LHCN-M2 (cell line): Measurements from ENCODE around the gene SLC27A3. TPM values are rescaled to one million over a fixed set of nuclear protein-coding genes. Genes with fewer than 3 reads are reported as not detected.
A peak's percentile ranks its signal among the peaks of the same experiment; 100 is the strongest.

ENCODE experiments used
- DNase-seq: peaks from one replicate; pipeline ENCODE4 v3.0.0-alpha.2; 2012; ENCODE audit warnings: low read depth
- total RNA-seq: library from RNA; depleted of rRNA; stranded (reverse); fragments of >200 nt; gene quantifications from 2 replicates; pipeline ENCODE4 v1.2.3, GENCODE V29; 2014; rRNA removed

Gene SLC27A3
- total RNA-seq, 1 experiment from 2014 or later: 0.98 TPM

DNA sequence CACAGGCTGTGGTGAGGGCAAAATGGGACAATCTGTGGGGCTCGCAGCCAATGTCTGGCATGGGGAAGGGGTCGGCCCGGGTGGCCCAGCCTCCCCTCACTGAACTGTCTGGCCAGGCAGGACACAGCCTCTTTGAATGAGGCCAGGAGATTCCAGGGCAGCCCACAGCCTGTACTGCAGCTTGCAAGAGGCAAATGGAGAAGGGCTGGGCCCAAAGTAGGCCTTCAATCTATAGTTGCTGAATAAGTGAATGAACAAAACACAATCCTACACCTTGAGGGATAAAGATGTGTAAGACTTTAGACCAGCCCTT lies 23.2 kb downstream of the SLC27A3 start:
- no peak for DNase-seq

DNA sequence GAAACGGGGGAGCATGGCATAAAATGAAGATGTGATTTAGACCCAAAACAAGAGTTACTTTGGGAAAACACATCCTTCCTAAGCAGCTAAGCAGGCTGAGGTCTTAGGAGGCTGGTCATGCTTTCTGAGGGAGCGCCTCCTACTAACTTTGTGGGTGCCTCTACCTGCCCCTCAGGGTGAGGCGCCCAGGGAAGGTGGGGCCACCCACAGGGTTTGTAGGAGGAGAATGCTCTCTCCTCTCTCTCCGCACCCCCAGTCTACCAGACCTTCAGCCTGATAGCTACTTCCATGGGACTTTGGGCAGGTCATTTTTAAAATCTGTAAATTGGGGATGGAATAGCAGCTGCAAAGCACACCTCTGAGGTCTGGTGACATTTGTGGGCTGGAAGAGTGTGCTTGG lies 23.8 kb downstream of the SLC27A3 start:
- DNase-seq: no peak

GRCh38 chr1:153799566-153800465 lies 24.6 kb downstream of the SLC27A3 start:
- no peak for DNase-seq

GRCh38 chr1:153800516-153800915 lies 25.3 kb downstream of the SLC27A3 start:
- DNase-seq: no peak

GRCh38 chr1:153801028-153801625 lies 25.9 kb downstream of the SLC27A3 start:
- DNase-seq: no peak

DNA sequence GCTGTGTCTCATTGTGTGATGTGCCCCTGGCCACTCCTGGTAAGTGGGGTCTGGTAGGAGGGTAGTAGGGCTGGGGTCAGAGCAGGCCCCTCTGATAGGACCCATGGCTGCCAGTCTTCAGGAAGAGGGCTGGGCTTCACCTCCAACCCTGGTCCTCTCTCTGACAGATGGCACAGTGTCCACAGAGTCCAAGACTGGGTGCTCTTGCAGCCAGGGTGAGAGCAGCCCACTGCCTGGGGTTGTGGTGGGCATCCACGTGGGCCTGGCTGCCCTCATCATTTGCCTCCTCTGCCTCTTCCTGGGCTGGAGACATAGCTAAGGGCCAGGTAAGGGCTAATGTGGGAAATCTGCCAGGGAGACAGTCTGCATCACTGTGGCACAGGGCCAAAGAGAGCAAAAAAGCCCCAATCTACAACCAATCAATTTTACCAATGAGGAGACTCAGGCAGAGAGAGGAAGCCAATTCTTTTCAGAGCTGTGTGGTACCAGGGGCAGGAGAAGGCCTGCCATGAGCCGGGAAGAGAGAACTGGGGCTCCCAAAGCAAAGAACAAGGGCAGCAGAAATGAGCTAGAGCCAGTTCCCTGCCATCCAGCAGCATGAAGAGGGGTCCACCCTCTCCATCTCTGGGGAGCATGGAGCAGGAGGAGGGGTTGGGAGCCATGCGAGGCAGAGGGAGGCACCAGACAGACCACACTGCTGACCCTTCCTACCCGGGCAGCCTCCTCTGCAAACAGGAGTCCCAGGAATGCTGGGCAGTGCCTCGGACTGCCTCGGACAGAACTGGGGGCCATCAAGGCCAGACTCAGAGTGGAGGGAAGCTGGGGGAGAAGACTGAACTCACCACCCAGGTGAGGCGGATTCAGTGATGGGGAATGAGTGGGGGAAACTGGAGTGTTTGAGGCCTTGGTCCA lies 26.8 kb downstream of the SLC27A3 start:
- no peak for DNase-seq

GRCh38 chr1:153803470-153804056 lies 28.4 kb downstream of the SLC27A3 start:
- no peak for DNase-seq

GRCh38 chr1:153804112-153804511 lies 28.9 kb downstream of the SLC27A3 start:
- no peak for DNase-seq

GRCh38 chr1:153805042-153805745 lies 30.0 kb downstream of the SLC27A3 start:
- DNase-seq: peak; percentile 95

- DNase-seq: no peak
Observed at GRCh38 chr1:153805886-153806719, 30.9 kb downstream of the SLC27A3 start.

GRCh38 chr1:153816283-153816889 lies 41.2 kb downstream of the SLC27A3 start:
- no peak for DNase-seq

DNA sequence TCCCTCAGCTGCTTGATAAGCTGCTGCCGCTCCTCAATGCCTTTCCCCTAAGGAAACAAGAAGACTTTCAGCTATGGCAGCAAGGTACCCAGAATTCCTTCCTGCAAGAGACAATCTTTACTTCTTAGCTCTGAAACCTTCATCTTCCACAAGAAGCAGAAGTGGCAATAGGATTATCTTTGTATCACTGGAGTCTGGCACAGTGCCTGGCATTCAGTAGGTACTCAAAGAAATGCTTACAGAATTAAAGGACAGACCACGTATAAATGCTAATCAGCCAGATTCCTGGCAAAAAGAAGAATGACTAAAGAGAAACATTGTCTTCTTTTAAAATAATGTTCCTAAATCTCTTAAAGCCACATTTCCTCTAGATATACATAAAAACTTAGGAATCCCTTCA lies 43.7 kb downstream of the SLC27A3 start:
- no peak for DNase-seq

GRCh38 chr1:153827168-153827964 lies 52.2 kb downstream of the SLC27A3 start:
- DNase-seq: no peak

Other genes with a start within 250 kb of the SLC27A3 start
- gene S100A6, start 239.4 kb upstream of the SLC27A3 start, total RNA-seq: 982 and 1,031 TPM in 2 replicates
- gene S100A5, start 234.5 kb upstream of the SLC27A3 start, total RNA-seq: 1.3 TPM in 1 of 2 replicates, not detected in the other
- 837 and 894 TPM in 2 replicates for gene S100A4, start 229.6 kb upstream of the SLC27A3 start, total RNA-seq
- 37.5 and 55.5 TPM in 2 replicates for gene S100A3, start 226.1 kb upstream of the SLC27A3 start, total RNA-seq
- gene S100A2, start 209.6 kb upstream of the SLC27A3 start, total RNA-seq: 23.3 and 24.8 TPM in 2 replicates
- gene S100A16, start 162.3 kb upstream of the SLC27A3 start, total RNA-seq: 655 and 705 TPM in 2 replicates
- gene S100A14, start 159.1 kb upstream of the SLC27A3 start, total RNA-seq: not detected in 2 replicates
- 177 and 277 TPM in 2 replicates for gene S100A13, start 147.9 kb upstream of the SLC27A3 start, total RNA-seq
- 0.86 TPM in 1 of 2 replicates, not detected in the other for gene S100A1, start 147.0 kb upstream of the SLC27A3 start, total RNA-seq
- 32.5 and 44.5 TPM in 2 replicates for gene CHTOP, start 141.3 kb upstream of the SLC27A3 start, total RNA-seq
- 65.8 and 73.7 TPM in 2 replicates for gene SNAPIN, start 116.7 kb upstream of the SLC27A3 start, total RNA-seq
- 295 and 319 TPM in 2 replicates for gene ILF2, start 104.4 kb upstream of the SLC27A3 start, total RNA-seq
- not detected in 2 replicates for gene NPR1, start 96.7 kb upstream of the SLC27A3 start, total RNA-seq
- 30.2 and 34.7 TPM in 2 replicates for gene INTS3, start 47.4 kb upstream of the SLC27A3 start, total RNA-seq
- 3.7 and 5.1 TPM in 2 replicates for gene GATAD2B, start 147.6 kb downstream of the SLC27A3 start, total RNA-seq
- gene DENND4B, start 171.3 kb downstream of the SLC27A3 start, total RNA-seq: 15.4 and 16.1 TPM in 2 replicates
- 10.3 and 10.4 TPM in 2 replicates for gene CRTC2, start 183.2 kb downstream of the SLC27A3 start, total RNA-seq
- 136 and 150 TPM in 2 replicates for gene SLC39A1, start 188.1 kb downstream of the SLC27A3 start, total RNA-seq
- gene CREB3L4, start 192.5 kb downstream of the SLC27A3 start, total RNA-seq: 6.0 and 6.9 TPM in 2 replicates
- gene JTB, start 202.3 kb downstream of the SLC27A3 start, total RNA-seq: 148 and 161 TPM in 2 replicates
- 45.4 and 55.8 TPM in 2 replicates for gene RAB13, start 210.9 kb downstream of the SLC27A3 start, total RNA-seq
- gene RPS27, start 215.4 kb downstream of the SLC27A3 start, total RNA-seq: 1,078 and 1,241 TPM in 2 replicates